Measurements from ENCODE around the gene BDKRB2. TPM values are rescaled to one million over a fixed set of nuclear protein-coding genes. Genes with fewer than 3 reads are reported as not detected.

The BDKRB2 gene
- total and polyA plus RNA-seq, 3 experiments from 2014 or later: not detected

- CTCF ChIA-PET: no interaction called here
- no peaks in the 10 kb centered on the region for H3K9me3 ChIP-seq (ENCODE audit: low read length)
- no peaks in the 10 kb centered on the region for H3K4me1 ChIP-seq (ENCODE audit: insufficient read depth, low read length)
- peaks cover 3% of the 10 kb centered on the region for H3K27me3 ChIP-seq (ENCODE audit: insufficient read depth, low read length, poor library complexity, severe bottlenecking)
- POLR2A ChIA-PET: no interaction called here
- Mint-ChIP-seq H3K36me3 (no peaks in the 10 kb centered on the region), H3K9me3 (no peaks in the 10 kb centered on the region), H3K27me3 (peaks cover 14 to 69% of the 10 kb centered on the region in 2 donors), H3K27ac (no peak overlapping the region), H3K4me1 (no peaks in the 10 kb centered on the region), H3K4me3 (no peak overlapping the region)
- DNase-seq: no peak
- no peak overlapping the region for H3K4me3 ChIP-seq (ENCODE audit: low read length)
- no peak overlapping the region for H3K27ac ChIP-seq (ENCODE audit: low read depth, low read length)
- no peaks in the 10 kb centered on the region for H3K36me3 ChIP-seq (ENCODE audit: insufficient read depth, low read length)
Observed at GRCh38 chr14:96251656-96252155, 47.1 kb downstream of the BDKRB2 start.

DNA sequence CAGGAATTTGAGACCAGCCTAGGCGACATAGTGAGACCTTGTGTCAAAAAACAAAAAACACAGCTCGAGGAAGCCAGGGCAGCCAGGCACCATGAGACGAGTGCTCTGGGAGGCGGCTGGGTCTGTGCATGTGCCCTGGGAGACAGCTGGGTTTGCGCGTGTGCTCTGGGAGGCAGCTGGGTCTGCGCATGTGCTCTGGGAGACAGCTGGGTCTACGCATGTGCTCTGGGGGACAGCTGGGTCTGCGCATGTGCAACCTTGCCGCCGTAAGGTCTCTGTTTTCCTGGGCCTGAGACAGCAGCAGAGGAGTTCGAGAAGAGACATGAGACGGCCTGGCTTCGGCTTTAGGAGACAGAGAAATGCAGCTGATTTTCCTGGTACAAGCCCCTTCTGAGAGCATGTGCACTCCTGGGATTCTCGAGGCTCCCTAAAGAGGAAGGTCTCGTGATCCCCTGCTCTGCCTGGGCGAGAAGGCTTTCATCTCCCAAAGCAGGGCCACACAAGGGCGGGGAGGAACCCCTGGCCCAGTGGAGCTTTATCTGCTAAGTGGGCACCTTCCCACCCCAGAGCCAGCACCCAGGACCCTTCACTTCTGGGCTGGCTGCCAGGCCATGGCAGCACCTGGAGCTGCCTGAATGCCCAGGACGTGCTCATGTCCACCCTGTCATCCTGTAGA, 47.8 kb downstream of the BDKRB2 start:
- CTCF ChIA-PET: no interaction called here
- DNase-seq: no peak
- Mint-ChIP-seq H3K4me3 (no peak overlapping the region), H3K36me3 (no peaks in the 10 kb centered on the region), H3K27me3 (peaks cover 14 to 70% of the 10 kb centered on the region in 2 donors), H3K27ac (no peak overlapping the region), H3K4me1 (no peaks in the 10 kb centered on the region), H3K9me3 (peaks cover 0 to 2% (median 0%) of the 10 kb centered on the region in 5 donors)
- peaks cover 3% of the 10 kb centered on the region for H3K27me3 ChIP-seq (ENCODE audit: insufficient read depth, low read length, poor library complexity, severe bottlenecking)
- no peak overlapping the region for H3K27ac ChIP-seq (ENCODE audit: low read depth, low read length)
- no peaks in the 10 kb centered on the region for H3K4me1 ChIP-seq (ENCODE audit: insufficient read depth, low read length)
- no peaks in the 10 kb centered on the region for H3K9me3 ChIP-seq (ENCODE audit: low read length)
- POLR2A ChIA-PET: no interaction called here
- no peak overlapping the region for H3K4me3 ChIP-seq (ENCODE audit: low read length)
- H3K36me3 ChIP-seq (ENCODE audit: insufficient read depth, low read length): no peaks in the 10 kb centered on the region

DNA sequence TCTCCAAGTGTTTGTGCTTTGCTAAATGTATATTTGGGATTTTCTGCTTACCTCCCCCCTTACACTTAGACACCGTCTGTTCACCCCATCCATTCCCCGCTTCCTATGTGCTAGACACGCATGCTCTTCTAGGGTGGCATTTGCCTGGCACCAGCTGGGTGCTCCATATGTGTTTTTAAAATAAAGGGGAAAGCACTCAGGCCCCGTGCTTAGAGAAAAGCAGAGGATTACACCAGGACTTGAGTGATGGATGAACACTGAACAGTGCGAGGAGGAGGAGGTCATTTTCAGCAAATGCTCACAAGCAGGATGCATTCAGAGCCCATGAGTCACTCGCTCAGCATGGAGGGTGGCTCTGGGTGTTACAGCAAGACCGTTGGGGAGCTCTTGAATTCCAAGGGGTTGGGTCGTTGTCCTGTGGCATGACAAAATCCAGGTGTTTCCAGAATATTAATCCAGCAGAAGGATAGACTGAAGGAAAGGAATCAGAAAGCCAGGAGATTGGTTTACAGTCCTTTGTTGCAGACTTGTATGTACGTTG, 48.4 kb downstream of the BDKRB2 start:
- no peaks in the 10 kb centered on the region for H3K9me3 ChIP-seq (ENCODE audit: low read length)
- no peak overlapping the region for H3K27ac Mint-ChIP-seq
- H3K27me3 ChIP-seq (ENCODE audit: insufficient read depth, low read length, poor library complexity, severe bottlenecking): peaks cover 3% of the 10 kb centered on the region
- no peak overlapping the region for H3K4me3 Mint-ChIP-seq
- CTCF ChIA-PET: no interaction called here
- peaks cover 0 to 2% (median 0%) of the 10 kb centered on the region in 5 donors for H3K9me3 Mint-ChIP-seq
- H3K36me3 ChIP-seq (ENCODE audit: insufficient read depth, low read length): no peaks in the 10 kb centered on the region
- H3K27ac ChIP-seq (ENCODE audit: low read depth, low read length): no peak overlapping the region
- DNase-seq: no peak
- H3K4me1 ChIP-seq (ENCODE audit: insufficient read depth, low read length): no peaks in the 10 kb centered on the region
- H3K4me1 Mint-ChIP-seq: no peaks in the 10 kb centered on the region
- H3K4me3 ChIP-seq (ENCODE audit: low read length): no peak overlapping the region
- peaks cover 14 to 68% of the 10 kb centered on the region in 2 donors for H3K27me3 Mint-ChIP-seq
- POLR2A ChIA-PET: no interaction called here
- H3K36me3 Mint-ChIP-seq: no peaks in the 10 kb centered on the region

- H3K27me3 ChIP-seq (ENCODE audit: insufficient read depth, low read length, poor library complexity, severe bottlenecking): peaks cover 3% of the 10 kb centered on the region
- no peaks in the 10 kb centered on the region for H3K4me1 ChIP-seq (ENCODE audit: insufficient read depth, low read length)
- no peak for DNase-seq
- Mint-ChIP-seq H3K4me3 (no peak overlapping the region), H3K9me3 (peaks cover 0 to 2% (median 0%) of the 10 kb centered on the region in 5 donors), H3K36me3 (no peaks in the 10 kb centered on the region), H3K27me3 (peaks cover 11 to 57% of the 10 kb centered on the region in 2 donors), H3K27ac (no peak overlapping the region), H3K4me1 (no peaks in the 10 kb centered on the region)
- no peaks in the 10 kb centered on the region for H3K9me3 ChIP-seq (ENCODE audit: low read length)
- H3K36me3 ChIP-seq (ENCODE audit: insufficient read depth, low read length): no peaks in the 10 kb centered on the region
- H3K27ac ChIP-seq (ENCODE audit: low read depth, low read length): no peak overlapping the region
- no peak overlapping the region for H3K4me3 ChIP-seq (ENCODE audit: low read length)
- CTCF ChIA-PET: no interaction called here
- POLR2A ChIA-PET: no interaction called here
Observed at GRCh38 chr14:96254687-96255086, 50.0 kb downstream of the BDKRB2 start.

DNA sequence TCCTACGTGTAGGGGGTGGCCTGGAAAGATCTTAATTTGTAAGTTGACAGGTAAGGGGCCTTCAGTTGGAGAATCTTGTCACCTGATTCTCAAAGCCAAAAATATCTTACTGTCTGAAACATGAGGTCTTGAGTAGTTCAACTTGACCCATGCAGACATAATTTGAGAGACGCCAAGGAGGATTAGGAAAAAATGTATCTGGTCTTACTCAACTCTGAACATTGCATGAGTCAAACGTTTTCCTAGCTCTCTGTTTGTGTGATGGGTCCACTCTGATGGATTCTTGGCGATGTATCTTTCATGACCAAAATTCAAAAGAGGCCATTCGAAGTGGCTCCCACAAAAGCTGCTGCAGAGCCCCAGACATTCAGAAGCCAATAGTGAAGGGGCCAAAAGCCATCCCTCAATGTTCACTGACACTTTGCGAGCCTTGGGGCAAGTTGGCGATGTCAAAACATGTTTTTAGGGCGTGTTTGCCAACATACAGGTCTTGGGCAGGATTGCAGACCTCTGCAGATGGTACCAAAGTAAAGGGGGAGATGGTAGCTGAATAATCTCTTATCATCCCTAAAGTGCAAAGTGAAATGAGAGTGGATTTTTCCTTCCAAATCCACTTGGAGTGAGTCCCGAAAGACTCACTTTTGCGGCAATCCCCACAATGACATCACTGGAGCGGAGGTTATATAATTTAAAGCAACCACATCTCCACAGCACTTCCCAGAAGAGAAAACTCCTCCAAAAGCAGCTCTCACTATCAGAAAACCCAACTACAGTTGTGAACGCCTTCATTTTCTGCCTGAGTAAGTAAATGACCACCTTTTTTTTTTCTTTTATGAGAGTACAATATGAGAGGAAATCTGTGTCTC, 51.1 kb downstream of the BDKRB2 start, which contains the start of gene BDKRB1:
Gene BDKRB1, plus strand, starts transcription at position 710 of the 866 bp plus-strand sequence. CDS start 7,473 bp downstream, outside the sequence.
- DNase-seq: no peak
- ChIA-PET POLR2A (no interaction called here), CTCF (no interaction called here)
- Histone ChIP-seq H3K27ac (ENCODE audit: low read depth, low read length) (no peak within 1 kb of the TSS), H3K27me3 (ENCODE audit: insufficient read depth, low read length, poor library complexity, severe bottlenecking) (peaks cover 3% of the 10 kb centered on the region), H3K4me1 (ENCODE audit: insufficient read depth, low read length) (no peaks in the 10 kb centered on the region), H3K4me3 (ENCODE audit: low read length) (no peak within 1 kb of the TSS), H3K9me3 (ENCODE audit: low read length) (no peaks in the 10 kb centered on the region), H3K36me3 (ENCODE audit: insufficient read depth, low read length) (no peaks in the 10 kb centered on the region)
- Mint-ChIP-seq H3K4me3 (no peak within 1 kb of the TSS), H3K4me1 (no peaks in the 10 kb centered on the region), H3K27ac (no peak within 1 kb of the TSS), H3K27me3 (peaks cover 10 to 65% of the 10 kb centered on the region in 2 donors), H3K9me3 (peaks cover 0 to 2% (median 0%) of the 10 kb centered on the region in 5 donors), H3K36me3 (no peaks in the 10 kb centered on the region)

DNA sequence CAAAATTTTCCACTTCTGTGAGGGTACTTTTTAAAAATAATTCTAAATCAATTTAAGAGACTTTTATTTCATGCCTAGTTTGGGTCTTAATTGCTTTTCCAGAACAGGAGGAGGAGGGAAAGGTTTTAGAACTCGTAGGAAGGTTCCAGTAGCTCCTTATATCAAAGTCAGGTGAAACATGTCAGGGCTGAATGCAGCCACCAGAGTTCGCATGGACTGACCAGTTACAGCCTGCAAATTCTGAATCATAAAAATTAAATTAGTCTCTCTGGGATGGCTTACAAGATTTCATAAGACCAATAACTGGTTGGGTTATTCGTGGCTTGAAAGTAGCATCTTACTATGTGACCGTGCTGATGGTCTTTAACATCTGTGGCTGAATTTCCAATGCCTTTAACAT, 51.8 kb downstream of the BDKRB2 start:
- ChIA-PET CTCF (no interaction called here), POLR2A (no interaction called here)
- peaks cover 0 to 2% (median 0%) of the 10 kb centered on the region in 5 donors for H3K9me3 Mint-ChIP-seq
- peaks cover 10 to 64% of the 10 kb centered on the region in 2 donors for H3K27me3 Mint-ChIP-seq
- Histone ChIP-seq H3K4me1 (ENCODE audit: insufficient read depth, low read length) (no peaks in the 10 kb centered on the region), H3K27me3 (ENCODE audit: insufficient read depth, low read length, poor library complexity, severe bottlenecking) (peaks cover 3% of the 10 kb centered on the region), H3K9me3 (ENCODE audit: low read length) (no peaks in the 10 kb centered on the region), H3K36me3 (ENCODE audit: insufficient read depth, low read length) (no peaks in the 10 kb centered on the region), H3K4me3 (ENCODE audit: low read length) (no peak overlapping the region), H3K27ac (ENCODE audit: low read depth, low read length) (no peak overlapping the region)
- DNase-seq: no peak
- H3K36me3 Mint-ChIP-seq: no peaks in the 10 kb centered on the region
- H3K4me3 Mint-ChIP-seq: no peak overlapping the region
- H3K27ac Mint-ChIP-seq: no peak overlapping the region
- H3K4me1 Mint-ChIP-seq: no peaks in the 10 kb centered on the region

DNA sequence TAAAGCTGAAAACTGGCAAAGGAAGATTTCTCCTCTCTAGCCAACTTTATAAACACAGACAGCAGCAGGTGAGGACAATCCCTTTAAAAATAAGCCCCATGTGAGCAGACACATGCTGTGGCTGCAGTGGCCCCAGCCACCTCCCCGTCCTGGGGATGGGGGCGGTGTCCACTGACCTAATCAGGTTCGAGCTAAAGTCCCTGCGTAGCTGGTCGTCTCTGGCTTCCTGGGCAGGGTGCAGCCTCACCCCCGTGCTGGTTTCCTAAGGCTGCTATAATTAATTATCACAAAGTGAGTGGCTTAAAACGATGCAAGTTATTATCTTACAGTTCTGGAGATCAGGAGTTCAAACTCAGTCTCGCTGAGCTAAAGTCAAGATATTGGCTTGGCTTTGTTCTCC, 52.4 kb downstream of the BDKRB2 start:
- Mint-ChIP-seq H3K4me3 (no peak overlapping the region), H3K27me3 (peaks cover 10 to 61% of the 10 kb centered on the region in 2 donors), H3K36me3 (no peaks in the 10 kb centered on the region), H3K27ac (no peak overlapping the region), H3K9me3 (peaks cover 0 to 2% (median 0%) of the 10 kb centered on the region in 5 donors), H3K4me1 (no peaks in the 10 kb centered on the region)
- ChIA-PET POLR2A (no interaction called here), CTCF (no interaction called here)
- no peak for DNase-seq
- Histone ChIP-seq H3K36me3 (ENCODE audit: insufficient read depth, low read length) (no peaks in the 10 kb centered on the region), H3K4me3 (ENCODE audit: low read length) (no peak overlapping the region), H3K27me3 (ENCODE audit: insufficient read depth, low read length, poor library complexity, severe bottlenecking) (peaks cover 3% of the 10 kb centered on the region), H3K9me3 (ENCODE audit: low read length) (no peaks in the 10 kb centered on the region), H3K27ac (ENCODE audit: low read depth, low read length) (no peak overlapping the region), H3K4me1 (ENCODE audit: insufficient read depth, low read length) (no peaks in the 10 kb centered on the region)

GRCh38 chr14:96257900-96258299, 53.3 kb downstream of the BDKRB2 start:
- H3K36me3 Mint-ChIP-seq: no peaks in the 10 kb centered on the region
- Histone ChIP-seq H3K27ac (ENCODE audit: low read depth, low read length) (no peak overlapping the region), H3K36me3 (ENCODE audit: insufficient read depth, low read length) (no peaks in the 10 kb centered on the region), H3K4me1 (ENCODE audit: insufficient read depth, low read length) (no peaks in the 10 kb centered on the region), H3K27me3 (ENCODE audit: insufficient read depth, low read length, poor library complexity, severe bottlenecking) (peaks cover 3% of the 10 kb centered on the region), H3K9me3 (ENCODE audit: low read length) (no peaks in the 10 kb centered on the region), H3K4me3 (ENCODE audit: low read length) (no peak overlapping the region)
- no peak for DNase-seq
- no peak overlapping the region for H3K27ac Mint-ChIP-seq
- POLR2A ChIA-PET: no interaction called here
- peaks cover 11 to 58% of the 10 kb centered on the region in 2 donors for H3K27me3 Mint-ChIP-seq
- H3K4me3 Mint-ChIP-seq: no peak overlapping the region
- H3K4me1 Mint-ChIP-seq: no peaks in the 10 kb centered on the region
- CTCF ChIA-PET: no interaction called here
- peaks cover 0 to 2% (median 0%) of the 10 kb centered on the region in 5 donors for H3K9me3 Mint-ChIP-seq

All from CD8-positive, alpha-beta memory T cell (primary cell).